Renal cortex interstitium (tissue), 11 donors: ENCODE measurements around the gene PPP1CA. TPM values are rescaled to one million over a fixed set of nuclear protein-coding genes. Genes with fewer than 3 reads are reported as not detected.

Experiments
- DNase-seq, 11 donors: peaks; one replicate each; pipeline ENCODE4 v3.0.0-alpha.2; 2013; ENCODE audit warnings: low read depth in 9 of 11, low spot score in 4 of 11; ENCODE audit errors: extremely low read depth in 1 of 11
- polyA plus RNA-seq, 3 donors: library from polyadenylated mRNA; unstranded; fragments of 120-200 nt; gene quantifications; one replicate each; pipeline ENCODE4 v1.2.1, GENCODE V29; 2013; ENCODE audit not compliant: insufficient read length in 3 of 3

Gene PPP1CA
- polyA plus RNA-seq, 3 donors: 149 to 172 (median 156) TPM

GRCh38 chr11:67423891-67424613 is 22.4 kb upstream of the PPP1CA start:
- DNase-seq: no peak

- no peak for DNase-seq
Measured at GRCh38 chr11:67423466-67423865, 21.8 kb upstream of the PPP1CA start.

- no peak for DNase-seq
Measured at GRCh38 chr11:67422891-67423290, 21.2 kb upstream of the PPP1CA start.

GRCh38 chr11:67421430-67422031 is 19.9 kb upstream of the PPP1CA start:
- no peak for DNase-seq

DNA sequence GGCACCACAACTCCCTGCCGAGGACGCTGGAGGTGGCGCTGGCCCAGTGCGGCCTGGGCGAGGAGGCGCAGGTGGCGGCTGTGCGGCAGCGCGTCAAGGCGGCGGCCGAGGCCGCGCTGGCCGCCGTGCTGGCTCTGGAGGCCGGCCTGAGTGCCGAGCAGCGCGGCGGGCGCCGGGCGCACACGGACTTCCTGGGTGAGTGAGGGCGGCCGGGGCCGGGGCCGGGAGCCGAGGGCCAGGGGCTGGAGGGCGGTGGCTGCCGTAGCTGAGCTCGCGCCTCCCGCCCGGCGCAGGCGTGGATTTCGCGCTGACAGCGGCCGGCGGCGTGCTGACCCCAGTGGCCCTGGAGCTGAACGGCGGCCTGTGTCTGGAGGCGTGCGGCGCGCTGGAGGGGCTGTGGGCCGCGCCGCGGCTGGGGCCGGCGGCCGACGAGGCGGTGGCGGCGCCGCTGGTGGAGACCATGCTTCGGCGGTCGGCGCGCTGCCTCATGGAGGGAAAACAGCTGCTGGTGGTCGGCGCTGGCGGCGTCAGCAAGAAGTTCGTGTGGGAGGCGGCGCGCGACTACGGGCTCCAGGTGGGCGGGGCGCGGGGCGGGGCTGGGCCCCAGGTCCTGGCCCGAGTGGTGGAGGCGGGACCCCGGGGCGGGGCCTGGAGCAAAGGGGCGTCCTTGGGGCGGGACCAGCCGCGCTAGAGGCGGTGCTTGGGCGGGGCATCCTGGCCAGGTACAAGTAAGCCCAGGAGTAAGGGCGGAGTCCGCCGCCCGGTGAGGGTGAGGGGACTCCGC is 19.2 kb upstream of the PPP1CA start:
- peak; percentile 71 to 94 (median 91) for DNase-seq

GRCh38 chr11:67420147-67420645 is 18.5 kb upstream of the PPP1CA start:
- no peak for DNase-seq

GRCh38 chr11:67419325-67420049 is 17.8 kb upstream of the PPP1CA start:
- DNase-seq: no peak

- no peak for DNase-seq
Measured at GRCh38 chr11:67418476-67419281, 17.0 kb upstream of the PPP1CA start.

DNA sequence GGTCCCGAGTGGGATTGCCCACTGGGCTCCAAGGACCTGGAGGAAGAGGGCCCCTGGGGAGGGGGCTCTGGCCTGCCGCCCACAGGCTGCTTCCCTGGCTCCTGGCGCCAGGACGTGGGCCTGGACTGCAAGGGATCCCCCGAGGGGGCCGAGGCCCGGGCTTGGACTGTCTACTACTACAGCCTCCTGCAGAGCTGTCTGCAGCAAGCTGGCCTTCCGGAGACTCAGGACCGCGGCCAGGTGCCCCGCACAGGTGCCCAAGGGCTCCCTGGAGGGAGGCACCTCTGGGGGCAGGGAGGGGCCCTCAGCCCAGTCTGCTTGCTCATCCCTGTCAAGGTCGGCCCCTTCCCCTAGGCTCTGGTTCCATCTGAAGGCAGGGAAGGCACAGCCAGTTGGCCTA is 15.8 kb upstream of the PPP1CA start:
- DNase-seq: no peak

GRCh38 chr11:67416416-67417335 is 15.0 kb upstream of the PPP1CA start:
- DNase-seq: no peak

DNA sequence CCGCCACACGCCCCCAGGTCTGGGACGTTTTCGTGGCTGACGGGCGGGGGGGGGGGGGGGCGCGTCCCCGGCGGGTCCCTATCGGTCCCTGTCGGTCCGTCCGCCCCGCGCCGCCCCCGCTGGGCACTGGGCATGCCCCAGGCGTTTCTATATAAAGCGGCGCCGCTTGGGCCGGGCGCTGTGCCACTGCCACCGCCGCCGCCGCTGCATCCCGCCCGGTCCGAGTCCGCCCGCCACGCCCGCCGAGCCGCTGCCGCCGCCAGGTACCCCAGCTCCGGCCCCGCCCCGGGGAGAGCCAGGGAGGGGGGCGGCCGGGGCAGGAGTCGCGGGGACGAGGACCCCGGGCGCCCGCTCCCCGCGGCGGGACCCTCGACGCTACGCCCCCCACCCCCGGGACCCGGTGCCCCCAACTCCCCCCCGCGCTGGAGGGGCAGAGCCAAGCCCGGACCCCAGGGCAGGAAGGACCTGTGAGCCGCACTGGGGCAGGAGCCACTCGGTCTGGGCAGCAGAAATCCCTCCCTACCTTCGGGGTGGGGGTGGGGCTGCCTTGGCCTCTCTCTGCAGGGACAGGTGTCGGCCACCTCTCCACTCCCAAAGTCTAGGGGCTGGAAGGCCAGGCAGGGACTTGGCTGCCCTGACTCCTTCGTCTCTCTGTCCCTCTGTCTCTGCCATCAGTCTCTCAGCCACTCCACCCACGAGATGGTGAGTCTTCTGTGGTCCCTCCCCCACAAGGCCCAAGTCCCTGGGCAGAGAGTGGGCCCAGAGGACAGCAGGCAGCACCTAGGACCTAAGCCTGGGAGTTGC is 14.0 kb upstream of the PPP1CA start, which contains the start of gene CARNS1:
CARNS1 (plus strand) TSS at position 178 of the 804 bp plus-strand sequence; CDS start at position 700, 522 bp downstream.
- DNase-seq: no peak

DNA sequence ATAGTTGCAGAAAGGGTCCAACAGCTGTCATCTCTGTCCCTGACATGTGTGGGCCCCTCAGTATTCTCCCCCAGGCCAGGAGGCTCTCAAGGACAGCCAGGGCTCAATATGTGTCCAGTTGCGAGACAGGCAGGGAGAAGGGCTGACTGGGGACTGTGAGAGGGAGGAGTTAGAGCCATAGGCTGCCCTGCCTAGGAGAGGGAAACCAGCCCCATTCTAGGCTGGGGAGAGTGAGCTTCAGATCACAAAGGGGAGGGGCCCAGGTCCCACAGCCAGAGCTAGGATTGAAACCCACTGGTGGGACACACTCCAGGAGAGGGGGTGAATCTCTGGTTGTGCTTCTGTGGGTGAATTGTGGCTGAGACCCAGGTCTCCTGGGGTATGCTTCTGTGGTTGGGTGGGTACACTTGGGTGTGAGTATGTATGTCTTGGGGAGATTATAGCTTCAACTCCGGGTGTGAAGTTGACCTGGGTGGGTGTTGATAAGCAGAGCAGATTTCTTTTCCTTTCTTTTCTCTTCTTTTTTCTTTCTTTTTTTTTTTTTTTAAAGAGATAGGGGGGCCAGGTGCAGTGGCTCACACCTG is 11.7 kb upstream of the PPP1CA start:
- no peak for DNase-seq

- no peak for DNase-seq
Measured at GRCh38 chr11:67412495-67413179, 11.0 kb upstream of the PPP1CA start.

DNA sequence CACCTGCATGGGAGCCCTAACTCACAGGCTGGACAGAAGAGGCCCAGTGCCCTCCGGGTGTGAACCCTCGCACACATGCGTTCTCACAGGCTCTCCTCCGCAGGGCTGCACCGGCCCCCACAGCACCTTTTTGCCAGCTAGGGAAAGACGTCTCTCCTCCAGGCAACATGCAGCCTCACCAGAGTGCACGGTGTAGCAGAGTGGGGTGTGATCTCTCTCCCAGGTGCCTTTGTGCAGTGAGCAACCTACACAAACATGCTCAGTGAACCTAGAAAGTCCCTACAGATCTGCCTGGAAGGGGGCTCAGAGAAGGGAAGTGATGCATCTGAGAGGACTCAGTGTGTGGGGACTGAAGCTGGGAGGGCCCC is 10.1 kb upstream of the PPP1CA start:
- no peak for DNase-seq

DNA sequence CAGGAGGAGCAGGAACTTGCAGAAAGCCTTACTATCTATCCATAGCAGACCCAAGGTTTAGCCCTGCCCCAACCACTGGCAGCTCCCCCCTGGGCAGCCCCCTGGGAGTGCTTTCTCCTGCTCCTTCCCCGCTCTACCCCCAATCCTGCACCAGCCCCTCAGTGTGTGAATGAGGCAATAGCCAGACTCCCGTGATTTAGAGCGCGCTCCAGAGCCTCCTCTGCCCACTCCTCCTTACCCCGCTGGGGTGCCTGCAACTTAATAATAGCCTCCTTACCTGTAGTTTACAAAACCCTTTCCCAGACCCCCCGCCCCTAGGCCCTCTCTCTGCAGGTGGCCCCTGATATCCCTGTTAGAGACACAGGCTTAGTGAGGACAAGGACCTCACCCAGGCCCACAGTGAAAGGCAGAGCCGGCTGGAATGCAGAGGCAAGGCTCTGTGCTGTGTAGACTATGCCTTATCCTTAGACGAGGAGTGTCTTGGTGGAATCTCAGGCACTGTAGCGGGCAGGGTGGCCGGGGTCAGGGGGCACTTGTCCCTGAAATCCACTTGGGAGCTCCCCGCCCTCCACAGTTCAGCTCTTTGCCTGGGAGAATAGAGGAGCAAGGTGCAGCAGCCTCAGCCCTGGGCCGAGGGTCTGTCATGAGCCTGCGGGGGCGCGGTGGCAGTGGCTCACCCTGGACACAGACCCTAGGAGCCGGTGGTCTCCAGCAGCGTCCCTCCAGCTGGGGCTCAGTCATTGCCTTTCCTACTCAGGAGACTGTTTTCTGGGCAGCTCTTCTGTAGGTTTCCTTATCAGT is 9.5 kb upstream of the PPP1CA start:
- DNase-seq: no peak
